AG04450 (cell line): ENCODE measurements around the gene C21orf58. TPM values are rescaled to one million over a fixed set of nuclear protein-coding genes. Genes with fewer than 3 reads are reported as not detected.
"Not testable (repeated sequence)": the region's sequence is repeated elsewhere in the genome, so short reads cannot be mapped to it uniquely, and the experiment has no call there.

Source experiments
- CTCF ChIA-PET: fragments of 300-600, 350-600 bp; formaldehyde crosslinking; extraction: SDS; loops from one replicate; lab custom pipeline; 2022; ENCODE audit warnings: antibody characterized with exemption, inconsistent platforms; lab: Charles Lee
- POLR2A ChIA-PET: fragments of 350-600 bp; formaldehyde crosslinking; extraction: SDS; loops from one replicate; lab custom pipeline; 2021; ENCODE audit warnings: antibody characterized with exemption, inconsistent platforms; lab: Yijun Ruan, JAX
- DNase-seq: peaks from one replicate; pipeline ENCODE4 v3.0.0-alpha.2; 2011; ENCODE audit warnings: low read depth, low spot score
- H3K27ac ChIP-seq: one replicate; pipeline ENCODE4 v1.5.1; 2012; ENCODE audit warnings: low read depth, low read length, control low read depth
- H3K27me3 ChIP-seq: one replicate; pipeline ENCODE4 v1.6.0; 2012; ENCODE audit warnings: low read length; ENCODE audit not compliant: control insufficient read depth, insufficient read depth
- H3K4me3 ChIP-seq: 2 replicates; pipeline ENCODE4 v1.5.1; 2011; ENCODE audit warnings: mild to moderate bottlenecking, low read depth, low read length, control low read depth
- H3K9me3 ChIP-seq: 2 replicates; pipeline ENCODE4 v1.5.1; 2012; ENCODE audit warnings: low read length; ENCODE audit not compliant: control insufficient read depth, insufficient read depth
- CTCF ChIP-seq: IDR thresholded peaks from 2 replicates; pipeline ENCODE4 v1.5.1; 2011; ENCODE audit warnings: low read depth, low read length, control low read depth, inconsistent platforms
- polyA plus RNA-seq: library from polyadenylated mRNA; depleted of rRNA; stranded (reverse); fragments of >200 nt; gene quantifications from 2 replicates; pipeline ENCODE4 v1.2.3, GENCODE V29; 2011

The C21orf58 gene
- polyA plus RNA-seq, 1 experiment: 1.2 TPM

DNA sequence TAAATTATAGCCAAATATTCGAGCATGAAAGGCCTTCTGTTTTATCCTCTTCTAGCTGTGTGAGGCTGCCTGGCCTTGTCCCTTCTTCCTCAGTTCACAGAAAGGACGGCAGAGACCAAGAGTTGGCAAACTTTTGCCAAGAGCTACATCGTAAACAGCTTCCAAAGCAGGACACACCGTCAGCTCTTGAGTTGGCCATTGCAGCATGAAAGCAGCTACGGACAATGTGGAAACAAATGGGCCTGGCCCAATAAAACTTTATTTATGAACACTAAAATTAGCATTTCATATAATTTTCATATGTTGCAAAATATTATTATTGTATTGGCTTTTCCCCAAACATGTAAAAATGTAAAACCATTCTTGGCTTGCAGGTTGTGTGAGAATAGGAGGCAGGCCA is 10.7 kb downstream of the C21orf58 start:
- no peaks in the 10 kb centered on the region for H3K27me3 ChIP-seq
- no peak for TF ChIP-seq CTCF
- POLR2A ChIA-PET: no interaction called here
- DNase-seq: no peak
- no peak overlapping the region for H3K27ac ChIP-seq
- no peaks in the 10 kb centered on the region; the same call in 1 of the 2 replicates for H3K9me3 ChIP-seq
- CTCF ChIA-PET: no interaction called here
- no peak overlapping the region for H3K4me3 ChIP-seq

- CTCF ChIA-PET: no interaction called here
- Histone ChIP-seq H3K9me3 (no peaks in the 10 kb centered on the region; the same call in 1 of the 2 replicates), H3K4me3 (no peak overlapping the region), H3K27me3 (no peaks in the 10 kb centered on the region), H3K27ac (no peak overlapping the region)
- DNase-seq: no peak
- TF ChIP-seq CTCF: no peak
- POLR2A ChIA-PET: no interaction called here
These were observed 12.1 kb downstream of the C21orf58 start for GRCh38 chr21:46311568-46311967.

- DNase-seq, CTCF ChIA-PET, H3K27me3 ChIP-seq, H3K9me3 ChIP-seq, H3K27ac ChIP-seq, H3K4me3 ChIP-seq, POLR2A ChIA-PET: not testable (repeated sequence)
These were observed 13.4 kb downstream of the C21orf58 start for GRCh38 chr21:46310260-46310659.

DNA sequence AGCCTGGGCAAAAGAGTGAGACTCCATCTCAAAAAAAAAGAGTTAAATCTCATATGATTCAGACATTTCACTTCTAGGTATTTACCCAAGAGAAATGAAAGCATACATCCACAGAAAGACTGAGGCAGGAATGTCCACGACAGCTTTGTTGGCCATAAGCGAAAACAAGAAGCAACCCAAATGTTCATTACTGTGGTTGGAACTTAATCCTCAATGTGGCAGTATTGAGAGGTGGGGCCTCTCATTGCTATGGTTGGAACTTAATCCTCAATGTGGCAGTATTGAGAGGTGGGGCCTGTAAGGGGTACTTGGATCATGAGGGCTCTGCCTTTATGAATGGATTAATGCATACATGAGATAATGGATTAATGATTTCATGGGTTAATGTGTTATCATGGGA is 15.2 kb downstream of the C21orf58 start:
- Histone ChIP-seq H3K9me3 (no peaks in the 10 kb centered on the region; the same call in 1 of the 2 replicates), H3K27me3 (no peaks in the 10 kb centered on the region), H3K27ac (no peak overlapping the region), H3K4me3 (no peak overlapping the region)
- TF ChIP-seq CTCF: no peak
- no peak for DNase-seq
- POLR2A ChIA-PET: no interaction called here
- CTCF ChIA-PET: no interaction called here

- no peaks in the 10 kb centered on the region for H3K9me3 ChIP-seq
- no peak for TF ChIP-seq CTCF
- no peaks in the 10 kb centered on the region for H3K27me3 ChIP-seq
- no peak for DNase-seq
- ChIA-PET POLR2A (no interaction called here), CTCF (no interaction called here)
- no peak overlapping the region for H3K27ac ChIP-seq
- H3K4me3 ChIP-seq: no peak overlapping the region
These were observed 16.0 kb downstream of the C21orf58 start for GRCh38 chr21:46307625-46308024.

DNA sequence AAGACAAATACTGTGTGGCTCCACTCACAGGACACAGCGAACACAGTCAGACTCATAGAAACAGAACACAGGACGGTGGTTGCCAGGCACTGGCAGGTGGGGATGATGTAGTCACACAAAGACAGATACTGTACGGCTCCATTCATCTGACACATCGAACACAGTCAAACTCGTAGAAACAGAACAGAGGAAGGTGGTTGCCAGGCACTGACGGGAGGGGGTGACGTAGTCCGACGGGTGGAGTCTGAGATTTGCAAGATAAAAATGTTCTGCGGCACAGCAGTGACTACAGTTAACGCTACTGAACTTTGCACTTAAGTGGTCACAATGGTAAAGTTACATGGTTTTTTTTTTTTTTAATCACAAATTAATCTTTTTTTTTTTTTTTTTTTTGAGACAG is 18.7 kb downstream of the C21orf58 start:
- no peaks in the 10 kb centered on the region; the same call in 1 of the 2 replicates for H3K9me3 ChIP-seq
- H3K27me3 ChIP-seq: no peaks in the 10 kb centered on the region
- no peak overlapping the region for H3K27ac ChIP-seq
- CTCF ChIA-PET: no interaction called here
- POLR2A ChIA-PET: no interaction called here
- no peak overlapping the region for H3K4me3 ChIP-seq
- DNase-seq: no peak
- no peak for TF ChIP-seq CTCF
